ENCODE data around the gene ANKRD27. TPM values are rescaled to one million over a fixed set of nuclear protein-coding genes. Genes with fewer than 3 reads are reported as not detected.
"Not testable (repeated sequence)": the region's sequence is repeated elsewhere in the genome, so short reads cannot be mapped to it uniquely, and the experiment has no call there.

ANKRD27 gene
- total and polyA plus RNA-seq, 2 donors, result 19.1 to 25.8 TPM

DNA sequence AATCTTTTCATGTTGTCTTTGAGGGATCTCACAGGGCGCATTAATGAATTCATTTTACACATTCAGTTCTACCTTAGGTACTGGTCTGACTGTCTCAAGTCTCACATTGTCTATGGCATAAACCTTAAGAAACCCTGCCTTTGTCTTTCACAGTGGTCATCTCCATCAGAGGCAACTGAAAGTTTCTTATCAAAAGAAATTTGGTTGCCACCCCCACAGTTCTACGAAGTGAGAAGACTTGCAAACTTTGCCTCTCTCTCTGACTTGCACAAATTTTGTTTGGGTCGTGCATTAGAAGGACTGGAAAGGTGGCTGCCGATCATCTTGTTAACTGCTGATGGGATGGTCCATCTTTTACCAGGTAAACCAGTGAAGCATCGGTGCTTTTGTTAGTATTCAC, 34.1 kb upstream of the ANKRD27 start:
- no peak overlapping the region for H3K27ac ChIP-seq (ENCODE audit: low read depth in 1 of 2, low read length in 1 of 2)
- no peak overlapping the region for H3K4me3 ChIP-seq (ENCODE audit: low read length in 2 of 2)
- H3K9me3 ChIP-seq (ENCODE audit: control insufficient read depth in 2 of 2, insufficient read depth in 1 of 2, low read length in 1 of 2), result peaks cover 0 to 12% of the 10 kb centered on the region in 2 donors
- H3K27me3 ChIP-seq (ENCODE audit: control insufficient read depth in 2 of 2, insufficient read depth in 1 of 2, low read length in 1 of 2), result no peaks in the 10 kb centered on the region
- no peak for DNase-seq (ENCODE audit: low read depth in 6 of 9, low spot score in 9 of 9)
- peaks cover 2 to 3% of the 10 kb centered on the region in 2 donors for H3K36me3 ChIP-seq (ENCODE audit: control insufficient read depth in 2 of 2, insufficient read depth in 2 of 2, low read length in 1 of 2)
- 95% methylated on average over 5 of the region's 5 CpGs for WGBS
- peaks cover 5% of the 10 kb centered on the region in 2 donors for H3K4me1 ChIP-seq (ENCODE audit: control insufficient read depth in 2 of 2, insufficient read depth in 2 of 2, low read length in 2 of 2)

- peaks cover 2 to 3% of the 10 kb centered on the region in 2 donors for H3K36me3 ChIP-seq (ENCODE audit: control insufficient read depth in 2 of 2, insufficient read depth in 2 of 2, low read length in 1 of 2)
- DNase-seq (ENCODE audit: low read depth in 6 of 9, low spot score in 9 of 9), result peak in 5 of 9 donors; percentile 7 to 70 (median 33)
- WGBS, result 9% methylated on average over 3 of the region's 3 CpGs
- H3K4me1 ChIP-seq (ENCODE audit: control insufficient read depth in 2 of 2, insufficient read depth in 2 of 2, low read length in 2 of 2), result peaks cover 5% of the 10 kb centered on the region in 2 donors
- no peak overlapping the region for H3K27ac ChIP-seq (ENCODE audit: low read depth in 1 of 2, low read length in 1 of 2)
- H3K9me3 ChIP-seq (ENCODE audit: control insufficient read depth in 2 of 2, insufficient read depth in 1 of 2, low read length in 1 of 2), result peaks cover 0 to 16% of the 10 kb centered on the region in 2 donors
- H3K4me3 ChIP-seq (ENCODE audit: low read length in 2 of 2), result no peak overlapping the region
- H3K27me3 ChIP-seq (ENCODE audit: control insufficient read depth in 2 of 2, insufficient read depth in 1 of 2, low read length in 1 of 2), result no peaks in the 10 kb centered on the region
These were observed 33.5 kb upstream of the ANKRD27 start for GRCh38 chr19:32708457-32708856.

GRCh38 chr19:32704006-32704405, 29.0 kb upstream of the ANKRD27 start:
- not testable (repeated sequence) for H3K27ac ChIP-seq (ENCODE audit: low read depth in 1 of 2, low read length in 1 of 2); DNase-seq (ENCODE audit: low read depth in 6 of 9, low spot score in 9 of 9); H3K27me3 ChIP-seq (ENCODE audit: control insufficient read depth in 2 of 2, insufficient read depth in 1 of 2, low read length in 1 of 2); H3K4me3 ChIP-seq (ENCODE audit: low read length in 2 of 2); H3K4me1 ChIP-seq (ENCODE audit: control insufficient read depth in 2 of 2, insufficient read depth in 2 of 2, low read length in 2 of 2)
- 95% methylated on average over 2 of the region's 2 CpGs for WGBS
- Histone ChIP-seq H3K9me3 (ENCODE audit: control insufficient read depth in 2 of 2, insufficient read depth in 1 of 2, low read length in 1 of 2) (peaks cover 0 to 23% of the 10 kb centered on the region in 2 donors), H3K36me3 (ENCODE audit: control insufficient read depth in 2 of 2, insufficient read depth in 2 of 2, low read length in 1 of 2) (peaks cover 4 to 11% of the 10 kb centered on the region in 2 donors)

- no peaks in the 10 kb centered on the region for H3K4me1 ChIP-seq (ENCODE audit: control insufficient read depth in 2 of 2, insufficient read depth in 2 of 2, low read length in 2 of 2)
- H3K36me3 ChIP-seq (ENCODE audit: control insufficient read depth in 2 of 2, insufficient read depth in 2 of 2, low read length in 1 of 2), result peaks cover 4 to 11% of the 10 kb centered on the region in 2 donors
- DNase-seq (ENCODE audit: low read depth in 6 of 9, low spot score in 9 of 9), result no peak
- H3K9me3 ChIP-seq (ENCODE audit: control insufficient read depth in 2 of 2, insufficient read depth in 1 of 2, low read length in 1 of 2), result peaks cover 0 to 23% of the 10 kb centered on the region in 2 donors
- H3K27me3 ChIP-seq (ENCODE audit: control insufficient read depth in 2 of 2, insufficient read depth in 1 of 2, low read length in 1 of 2), result no peaks in the 10 kb centered on the region
- H3K4me3 ChIP-seq (ENCODE audit: low read length in 2 of 2), result no peak overlapping the region
- no peak overlapping the region for H3K27ac ChIP-seq (ENCODE audit: low read depth in 1 of 2, low read length in 1 of 2)
- WGBS, result 95% methylated on average over 5 of the region's 5 CpGs
These were observed 27.0 kb upstream of the ANKRD27 start for GRCh38 chr19:32702010-32702409.

- not testable (repeated sequence) for H3K27ac ChIP-seq (ENCODE audit: low read depth in 1 of 2, low read length in 1 of 2); H3K27me3 ChIP-seq (ENCODE audit: control insufficient read depth in 2 of 2, insufficient read depth in 1 of 2, low read length in 1 of 2); DNase-seq (ENCODE audit: low read depth in 6 of 9, low spot score in 9 of 9); H3K4me1 ChIP-seq (ENCODE audit: control insufficient read depth in 2 of 2, insufficient read depth in 2 of 2, low read length in 2 of 2); H3K4me3 ChIP-seq (ENCODE audit: low read length in 2 of 2)
- 99% methylated on average over 7 of the region's 7 CpGs for whole genome bisulfite sequencing
- Histone ChIP-seq H3K9me3 (ENCODE audit: control insufficient read depth in 2 of 2, insufficient read depth in 1 of 2, low read length in 1 of 2) (peaks cover 0 to 20% of the 10 kb centered on the region in 2 donors), H3K36me3 (ENCODE audit: control insufficient read depth in 2 of 2, insufficient read depth in 2 of 2, low read length in 1 of 2) (peaks cover 6 to 11% of the 10 kb centered on the region in 2 donors)
These were observed 25.1 kb upstream of the ANKRD27 start for GRCh38 chr19:32700129-32700528.

DNA sequence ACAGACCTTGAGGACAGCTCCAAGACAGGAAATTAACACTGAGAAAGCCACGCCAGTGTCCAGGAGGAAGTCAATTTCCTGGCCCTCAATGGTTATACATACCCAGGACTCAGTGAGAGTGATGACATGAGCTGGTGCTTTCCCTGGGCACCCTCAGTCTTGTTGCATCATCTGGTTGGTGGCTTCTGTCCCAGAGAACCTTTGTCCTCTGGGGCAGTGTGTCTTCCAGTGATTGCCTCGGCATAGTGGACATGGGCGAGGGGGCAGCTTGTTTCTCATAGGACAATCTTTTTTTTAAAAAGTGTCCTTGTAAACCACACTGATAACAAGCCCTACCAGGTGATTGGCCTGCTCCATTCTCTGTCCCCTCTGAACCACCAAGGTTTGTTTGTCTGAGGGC, 21.8 kb upstream of the ANKRD27 start:
- not testable (repeated sequence) for H3K9me3 ChIP-seq (ENCODE audit: control insufficient read depth in 2 of 2, insufficient read depth in 1 of 2, low read length in 1 of 2); H3K36me3 ChIP-seq (ENCODE audit: control insufficient read depth in 2 of 2, insufficient read depth in 2 of 2, low read length in 1 of 2); H3K4me3 ChIP-seq (ENCODE audit: low read length in 2 of 2); DNase-seq (ENCODE audit: low read depth in 6 of 9, low spot score in 9 of 9); H3K27me3 ChIP-seq (ENCODE audit: control insufficient read depth in 2 of 2, insufficient read depth in 1 of 2, low read length in 1 of 2); H3K4me1 ChIP-seq (ENCODE audit: control insufficient read depth in 2 of 2, insufficient read depth in 2 of 2, low read length in 2 of 2); H3K27ac ChIP-seq (ENCODE audit: low read depth in 1 of 2, low read length in 1 of 2)
- 96% methylated on average over 3 of the region's 3 CpGs for WGBS

DNA sequence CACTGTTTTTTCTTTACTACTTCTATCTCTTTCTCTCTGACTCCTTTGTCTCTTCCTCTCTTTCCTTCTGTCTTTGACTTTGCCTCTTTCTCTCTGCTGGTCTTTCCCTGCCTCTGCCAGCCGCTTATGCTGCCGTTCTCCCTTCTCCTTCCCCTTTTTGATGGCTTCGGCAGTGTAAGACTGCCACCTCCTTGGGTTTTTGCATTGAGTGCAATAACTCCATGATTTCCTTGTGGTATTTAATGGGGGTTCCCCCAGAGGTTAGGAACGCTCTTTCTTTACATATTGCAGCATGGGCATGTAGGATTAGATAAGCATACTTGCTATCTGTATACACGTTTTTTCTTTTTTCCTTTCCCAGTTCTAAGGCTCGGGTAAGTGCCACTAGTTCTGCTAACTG, 20.5 kb upstream of the ANKRD27 start:
- H3K27me3 ChIP-seq (ENCODE audit: control insufficient read depth in 2 of 2, insufficient read depth in 1 of 2, low read length in 1 of 2); H3K9me3 ChIP-seq (ENCODE audit: control insufficient read depth in 2 of 2, insufficient read depth in 1 of 2, low read length in 1 of 2); H3K36me3 ChIP-seq (ENCODE audit: control insufficient read depth in 2 of 2, insufficient read depth in 2 of 2, low read length in 1 of 2); H3K4me1 ChIP-seq (ENCODE audit: control insufficient read depth in 2 of 2, insufficient read depth in 2 of 2, low read length in 2 of 2); DNase-seq (ENCODE audit: low read depth in 6 of 9, low spot score in 9 of 9); H3K27ac ChIP-seq (ENCODE audit: low read depth in 1 of 2, low read length in 1 of 2); H3K4me3 ChIP-seq (ENCODE audit: low read length in 2 of 2): not testable (repeated sequence)
- WGBS, result 55% methylated on average over 6 of the region's 6 CpGs

DNA sequence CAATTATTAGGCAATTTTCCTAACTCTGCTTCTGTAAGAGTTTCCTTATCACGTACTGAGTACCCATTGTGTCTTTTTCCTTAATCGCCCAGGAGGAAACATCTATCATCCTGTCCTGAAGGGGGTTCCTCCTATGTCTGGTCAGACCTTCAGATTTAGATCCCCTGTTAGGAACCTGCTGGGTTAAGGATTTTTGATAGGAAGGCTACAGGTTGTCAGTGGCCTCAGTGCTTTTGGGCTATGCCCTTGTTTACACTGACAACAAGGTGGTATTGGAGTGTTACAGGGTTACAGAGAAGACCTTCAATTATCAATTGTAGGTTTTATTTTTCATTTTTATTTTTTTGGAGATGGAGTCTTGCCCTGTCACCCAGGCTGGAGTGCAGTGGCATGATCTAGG, 19.9 kb upstream of the ANKRD27 start:
- not testable (repeated sequence) for H3K4me1 ChIP-seq (ENCODE audit: control insufficient read depth in 2 of 2, insufficient read depth in 2 of 2, low read length in 2 of 2); H3K27ac ChIP-seq (ENCODE audit: low read depth in 1 of 2, low read length in 1 of 2); DNase-seq (ENCODE audit: low read depth in 6 of 9, low spot score in 9 of 9); H3K9me3 ChIP-seq (ENCODE audit: control insufficient read depth in 2 of 2, insufficient read depth in 1 of 2, low read length in 1 of 2); H3K4me3 ChIP-seq (ENCODE audit: low read length in 2 of 2); H3K36me3 ChIP-seq (ENCODE audit: control insufficient read depth in 2 of 2, insufficient read depth in 2 of 2, low read length in 1 of 2); H3K27me3 ChIP-seq (ENCODE audit: control insufficient read depth in 2 of 2, insufficient read depth in 1 of 2, low read length in 1 of 2)
- 92% methylated on average over 2 of the region's 2 CpGs for WGBS

- 94% methylated on average over 2 of the region's 2 CpGs for WGBS
- not testable (repeated sequence) for DNase-seq (ENCODE audit: low read depth in 6 of 9, low spot score in 9 of 9); H3K27ac ChIP-seq (ENCODE audit: low read depth in 1 of 2, low read length in 1 of 2)
These were observed 19.3 kb upstream of the ANKRD27 start for GRCh38 chr19:32694316-32694715.

More at GRCh38 chr19:32694316-32694715, 19.3 kb upstream of the ANKRD27 start:
- H3K27me3 ChIP-seq (ENCODE audit: control insufficient read depth in 2 of 2, insufficient read depth in 1 of 2, low read length in 1 of 2); H3K4me3 ChIP-seq (ENCODE audit: low read length in 2 of 2); H3K36me3 ChIP-seq (ENCODE audit: control insufficient read depth in 2 of 2, insufficient read depth in 2 of 2, low read length in 1 of 2); H3K4me1 ChIP-seq (ENCODE audit: control insufficient read depth in 2 of 2, insufficient read depth in 2 of 2, low read length in 2 of 2); H3K9me3 ChIP-seq (ENCODE audit: control insufficient read depth in 2 of 2, insufficient read depth in 1 of 2, low read length in 1 of 2): not testable (repeated sequence)

Data from thymus (tissue), 11 donors.